ENCODE data around the gene COL1A1. TPM values are rescaled to one million over a fixed set of nuclear protein-coding genes. Genes with fewer than 3 reads are reported as not detected.
A peak's percentile ranks its signal among the peaks of the same experiment; 100 is the strongest.

COL1A1 gene
- total RNA-seq, 1 donor from 2014 or later = 12,796 TPM

DNA sequence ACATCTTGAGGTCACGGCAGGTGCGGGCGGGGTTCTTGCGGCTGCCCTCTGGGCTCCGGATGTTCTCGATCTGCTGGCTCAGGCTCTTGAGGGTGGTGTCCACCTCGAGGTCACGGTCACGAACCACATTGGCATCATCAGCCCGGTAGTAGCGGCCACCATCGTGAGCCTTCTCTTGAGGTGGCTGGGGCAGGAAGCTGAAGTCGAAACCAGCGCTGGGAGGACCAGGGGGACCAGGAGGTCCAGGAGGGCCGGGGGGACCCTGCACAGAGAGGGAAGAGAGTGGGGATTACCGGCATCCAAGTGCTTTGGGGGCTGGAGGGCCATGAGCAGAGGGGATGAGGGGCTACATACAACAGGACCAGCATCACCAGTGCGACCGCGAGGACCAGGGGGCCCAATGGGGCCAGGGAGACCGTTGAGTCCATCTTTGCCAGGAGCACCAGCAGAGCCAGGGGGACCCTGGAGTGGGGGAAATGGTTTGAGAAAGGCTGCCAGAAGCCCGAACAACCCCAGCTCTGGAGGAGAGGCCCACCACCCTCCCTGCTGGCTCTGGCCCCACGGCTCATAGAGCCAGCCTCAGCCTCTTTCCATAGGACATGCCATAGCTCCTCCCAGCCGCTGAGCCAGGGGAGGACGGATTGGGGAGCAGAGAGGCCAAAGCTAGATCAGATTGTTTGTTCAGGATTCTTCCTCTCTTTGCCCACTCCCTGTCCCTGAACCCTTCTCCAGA lies 14.6 kb downstream of the COL1A1 start:
- Histone ChIP-seq H2AFZ (ENCODE audit: low read depth, low read length) (no peak overlapping the region), H3K36me3 (ENCODE audit: insufficient read depth, low read length) (peaks cover 74% of the 10 kb centered on the region), H3K4me3 (ENCODE audit: insufficient read depth, low read depth, low read length) (no peak overlapping the region), H3K9me3 (ENCODE audit: insufficient read depth, low read depth, low read length) (no peaks in the 10 kb centered on the region), H3K27ac (ENCODE audit: low read depth, low read length) (peak overlapping the region; percentile 79), H3K79me2 (ENCODE audit: insufficient read depth, low read length) (peaks cover 33% of the 10 kb centered on the region), H3K4me2 (ENCODE audit: low read length) (peak overlapping the region; percentile 45), H3K27me3 (ENCODE audit: insufficient read depth, low read length) (no peaks in the 10 kb centered on the region), H4K20me1 (ENCODE audit: insufficient read depth, low read length) (peaks cover 95% of the 10 kb centered on the region), H3K9ac (ENCODE audit: low read length) (peak overlapping the region; percentile 61), H3K4me1 (ENCODE audit: insufficient read depth, low read length) (peaks cover 57% of the 10 kb centered on the region)
- DNase-seq (ENCODE audit: low read depth) (peak; percentile 71), FAIRE-seq (no peak)
- Mint-ChIP-seq H3K4me1 (ENCODE audit: low read depth, unreplicated experiment) (peaks cover 56% of the 10 kb centered on the region), H3K9me3 (ENCODE audit: unreplicated experiment) (no peaks in the 10 kb centered on the region), H3K4me3 (ENCODE audit: unreplicated experiment) (peak overlapping the region; percentile 16), H3K27ac (ENCODE audit: unreplicated experiment) (peak overlapping the region; percentile 94), H3K36me3 (ENCODE audit: low read depth, unreplicated experiment) (peaks cover 38% of the 10 kb centered on the region), H3K27me3 (ENCODE audit: low read depth, unreplicated experiment) (no peaks in the 10 kb centered on the region)
- TF ChIP-seq EZH2 (IDR thresholded peaks at IDR 0.05; ENCODE audit: insufficient read depth, low read length) = no peak
- TF ChIP-seq, protein P1, sequence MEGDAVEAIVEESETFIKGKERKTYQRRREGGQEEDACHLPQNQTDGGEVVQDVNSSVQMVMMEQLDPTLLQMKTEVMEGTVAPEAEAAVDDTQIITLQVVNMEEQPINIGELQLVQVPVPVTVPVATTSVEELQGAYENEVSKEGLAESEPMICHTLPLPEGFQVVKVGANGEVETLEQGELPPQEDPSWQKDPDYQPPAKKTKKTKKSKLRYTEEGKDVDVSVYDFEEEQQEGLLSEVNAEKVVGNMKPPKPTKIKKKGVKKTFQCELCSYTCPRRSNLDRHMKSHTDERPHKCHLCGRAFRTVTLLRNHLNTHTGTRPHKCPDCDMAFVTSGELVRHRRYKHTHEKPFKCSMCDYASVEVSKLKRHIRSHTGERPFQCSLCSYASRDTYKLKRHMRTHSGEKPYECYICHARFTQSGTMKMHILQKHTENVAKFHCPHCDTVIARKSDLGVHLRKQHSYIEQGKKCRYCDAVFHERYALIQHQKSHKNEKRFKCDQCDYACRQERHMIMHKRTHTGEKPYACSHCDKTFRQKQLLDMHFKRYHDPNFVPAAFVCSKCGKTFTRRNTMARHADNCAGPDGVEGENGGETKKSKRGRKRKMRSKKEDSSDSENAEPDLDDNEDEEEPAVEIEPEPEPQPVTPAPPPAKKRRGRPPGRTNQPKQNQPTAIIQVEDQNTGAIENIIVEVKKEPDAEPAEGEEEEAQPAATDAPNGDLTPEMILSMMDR (IDR thresholded peaks at IDR 0.05; ENCODE audit: insufficient read depth, low read depth, low read length) = no peak

DNA sequence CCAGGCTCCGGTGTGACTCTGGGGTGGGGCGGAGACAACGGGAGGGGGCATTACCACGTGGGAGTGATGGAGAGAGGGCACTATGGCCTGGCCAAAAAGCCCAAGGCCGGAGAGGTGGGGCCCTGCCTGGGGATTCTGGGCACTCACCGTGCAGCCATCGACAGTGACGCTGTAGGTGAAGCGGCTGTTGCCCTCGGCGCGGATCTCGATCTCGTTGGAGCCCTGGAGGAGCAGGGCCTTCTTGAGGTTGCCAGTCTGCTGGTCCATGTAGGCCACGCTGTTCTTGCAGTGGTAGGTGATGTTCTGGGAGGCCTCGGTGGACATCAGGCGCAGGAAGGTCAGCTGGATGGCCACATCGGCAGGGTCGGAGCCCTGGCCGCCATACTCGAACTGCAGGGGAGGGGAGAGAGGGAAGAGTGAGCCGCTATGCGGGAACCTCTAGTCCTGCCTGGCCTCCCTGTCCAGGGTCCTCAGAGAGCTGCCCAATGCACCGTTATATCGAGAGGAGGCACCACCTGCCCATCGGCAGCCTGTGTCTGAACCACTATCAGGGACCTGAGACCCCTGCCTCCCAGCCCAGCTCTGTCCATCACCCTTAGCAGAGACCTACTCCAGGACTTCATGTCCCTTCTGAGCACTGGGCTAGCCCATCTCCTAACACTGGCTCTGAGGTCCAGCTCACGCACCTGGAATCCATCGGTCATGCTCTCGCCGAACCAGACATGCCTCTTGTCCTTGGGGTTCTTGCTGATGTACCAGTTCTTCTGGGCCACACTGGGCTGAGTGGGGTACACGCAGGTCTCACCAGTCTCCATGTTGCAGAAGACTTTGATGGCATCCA lies 15.6 kb downstream of the COL1A1 start:
- peak overlapping the region; percentile 3 for H3K4me3 ChIP-seq (ENCODE audit: insufficient read depth, low read depth, low read length)
- peaks cover 52% of the 10 kb centered on the region for H3K4me1 ChIP-seq (ENCODE audit: insufficient read depth, low read length)
- peak overlapping the region; percentile 44 for H3K9ac ChIP-seq (ENCODE audit: low read length)
- H3K79me2 ChIP-seq (ENCODE audit: insufficient read depth, low read length) = peaks cover 24% of the 10 kb centered on the region
- no peaks in the 10 kb centered on the region for H3K27me3 ChIP-seq (ENCODE audit: insufficient read depth, low read length)
- FAIRE-seq = no peak
- peak overlapping the region; percentile 79 for H3K27ac ChIP-seq (ENCODE audit: low read depth, low read length)
- H3K36me3 ChIP-seq (ENCODE audit: insufficient read depth, low read length) = peaks cover 64% of the 10 kb centered on the region
- DNase-seq (ENCODE audit: low read depth) = peak; percentile 62
- H3K27me3 Mint-ChIP-seq (ENCODE audit: low read depth, unreplicated experiment) = no peaks in the 10 kb centered on the region
- peaks cover 57% of the 10 kb centered on the region for H3K4me1 Mint-ChIP-seq (ENCODE audit: low read depth, unreplicated experiment)
- peak overlapping the region; percentile 45 for H3K4me2 ChIP-seq (ENCODE audit: low read length)
- peaks cover 94% of the 10 kb centered on the region for H4K20me1 ChIP-seq (ENCODE audit: insufficient read depth, low read length)
- H3K36me3 Mint-ChIP-seq (ENCODE audit: low read depth, unreplicated experiment) = peaks cover 36% of the 10 kb centered on the region
- peak overlapping the region; percentile 68 for H3K4me3 Mint-ChIP-seq (ENCODE audit: unreplicated experiment)
- no peak overlapping the region for H2AFZ ChIP-seq (ENCODE audit: low read depth, low read length)
- no peaks in the 10 kb centered on the region for H3K9me3 ChIP-seq (ENCODE audit: insufficient read depth, low read depth, low read length)
- H3K9me3 Mint-ChIP-seq (ENCODE audit: unreplicated experiment) = no peaks in the 10 kb centered on the region
- TF ChIP-seq, protein P1 (IDR thresholded peaks at IDR 0.05; ENCODE audit: insufficient read depth, low read depth, low read length) = no peak
- TF ChIP-seq EZH2 (IDR thresholded peaks at IDR 0.05; ENCODE audit: insufficient read depth, low read length) = no peak
- peak overlapping the region; percentile 91 for H3K27ac Mint-ChIP-seq (ENCODE audit: unreplicated experiment)
